ENCODE data around the gene TSPAN11.

TSPAN11 gene

DNA sequence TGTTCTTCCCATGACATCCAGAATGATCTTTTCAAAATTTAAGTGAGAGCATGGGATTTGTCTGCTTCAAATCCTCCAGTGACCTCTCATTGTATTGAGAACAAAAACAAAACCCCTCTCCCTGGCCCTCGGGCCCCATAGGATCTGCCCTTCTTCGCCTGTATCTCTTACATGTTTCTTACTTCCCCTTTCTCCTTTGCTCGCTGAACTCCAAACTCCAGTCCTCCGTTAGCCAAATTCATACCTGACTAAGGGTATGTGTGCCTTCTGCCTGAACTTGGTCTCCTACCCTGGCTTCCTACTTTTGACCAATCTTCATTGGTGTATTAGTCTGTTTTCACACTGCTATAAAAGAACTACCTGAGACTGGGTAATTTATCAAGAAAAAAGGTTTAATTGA is 13.2 kb upstream of the TSPAN11 start:
- no peak for DNase-seq

DNA sequence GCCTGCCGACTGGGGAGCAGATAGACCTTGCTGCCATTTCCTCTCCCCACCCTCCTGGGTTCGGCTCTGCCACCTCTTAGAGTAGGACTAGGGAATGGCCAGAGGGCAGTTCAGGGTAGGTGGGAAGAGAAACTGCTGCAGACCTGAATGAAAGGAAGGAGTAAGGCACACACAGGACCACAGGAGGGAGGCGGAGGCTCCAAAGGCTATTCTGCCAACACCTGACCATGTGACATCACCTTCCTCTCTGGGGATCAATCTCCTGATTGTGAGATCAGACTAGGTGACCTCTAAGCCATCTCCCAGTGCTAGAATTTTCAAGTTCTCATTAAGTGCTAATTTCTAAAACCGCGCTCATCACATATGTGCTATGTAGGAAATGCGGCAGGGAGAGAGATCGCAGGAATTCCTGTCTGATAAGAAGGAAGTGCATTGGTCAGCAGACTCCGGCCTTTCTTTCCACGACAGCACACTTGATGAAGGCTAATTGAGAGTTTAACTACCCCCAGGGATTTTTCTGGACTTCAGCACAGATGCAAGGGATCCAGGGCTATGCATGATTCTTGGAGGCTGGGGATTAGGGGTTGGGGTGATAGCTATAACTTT is 11.5 kb upstream of the TSPAN11 start:
- DNase-seq: no peak

DNA sequence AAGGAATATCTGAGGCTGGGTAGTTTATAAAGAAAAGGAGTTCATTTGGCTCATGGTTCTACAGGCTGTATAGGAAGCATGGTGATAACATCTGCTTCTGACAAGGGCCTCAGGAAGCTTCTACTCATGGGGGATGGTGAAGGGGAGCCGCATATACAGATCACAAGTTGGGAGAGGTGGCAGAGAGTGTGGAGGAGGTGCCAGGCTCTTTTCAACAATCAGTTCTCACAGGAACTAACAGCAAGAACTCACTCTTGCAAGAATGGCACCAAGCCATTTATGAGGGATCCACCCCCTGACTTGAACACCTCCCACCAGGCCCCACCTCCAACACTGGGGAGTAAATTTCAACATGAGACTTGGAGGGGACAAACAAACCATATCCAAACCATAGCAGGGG is 3.5 kb upstream of the TSPAN11 start:
- DNase-seq: no peak

DNA sequence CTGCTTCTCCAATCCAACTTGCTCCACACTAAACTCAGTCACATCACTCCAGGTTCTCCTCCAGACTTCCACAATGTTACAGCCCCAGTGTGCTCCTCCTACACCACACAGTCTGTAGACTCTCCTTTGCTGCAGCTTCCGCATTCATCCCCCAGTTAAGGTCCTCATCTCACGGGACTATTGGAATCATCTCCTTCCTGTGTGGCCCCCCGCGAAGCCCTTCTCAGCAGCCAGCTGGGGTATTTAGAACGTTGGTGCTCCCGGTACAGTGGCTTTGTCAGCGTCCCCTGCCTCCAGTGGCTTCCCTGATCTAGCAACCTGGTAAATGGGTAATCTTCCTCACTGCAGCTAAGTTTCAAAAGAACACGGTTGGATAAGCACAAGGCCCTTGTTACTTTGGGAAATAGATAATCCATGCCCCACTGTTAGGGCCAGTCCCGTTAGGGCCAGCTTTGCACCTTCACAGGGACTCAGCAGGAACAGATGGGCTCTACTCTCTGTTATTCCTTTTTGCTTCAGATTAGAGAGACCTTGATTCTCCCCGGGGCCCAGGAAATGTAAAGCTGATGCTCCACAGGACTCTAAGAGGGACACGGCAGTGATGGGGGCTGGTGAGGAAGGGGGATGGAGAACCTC is 823 bp upstream of the TSPAN11 start:
- peak; percentile 81 to 82 for DNase-seq

DNA sequence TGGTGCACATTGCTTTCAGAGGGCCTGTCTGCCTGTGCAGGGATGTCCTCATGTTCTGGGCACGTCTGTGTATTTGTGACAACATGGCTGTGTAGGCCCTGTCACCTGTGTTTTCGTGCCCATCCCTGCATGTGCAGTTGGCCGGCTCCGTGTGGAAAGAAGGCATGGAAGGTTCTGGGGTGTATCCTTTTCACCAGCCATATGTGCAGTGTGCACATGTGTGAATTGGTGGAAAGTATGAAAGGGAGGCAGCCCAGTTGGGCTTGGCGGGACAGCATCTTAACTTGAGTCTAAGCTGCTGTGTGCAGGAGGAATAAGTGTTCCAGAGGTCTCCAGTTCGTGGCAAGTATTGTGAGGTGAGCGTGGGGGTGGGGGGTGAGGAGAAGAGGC is 669 bp downstream of the TSPAN11 start:
- peak in 1 of 2 experiments; percentile 30 for DNase-seq

DNA sequence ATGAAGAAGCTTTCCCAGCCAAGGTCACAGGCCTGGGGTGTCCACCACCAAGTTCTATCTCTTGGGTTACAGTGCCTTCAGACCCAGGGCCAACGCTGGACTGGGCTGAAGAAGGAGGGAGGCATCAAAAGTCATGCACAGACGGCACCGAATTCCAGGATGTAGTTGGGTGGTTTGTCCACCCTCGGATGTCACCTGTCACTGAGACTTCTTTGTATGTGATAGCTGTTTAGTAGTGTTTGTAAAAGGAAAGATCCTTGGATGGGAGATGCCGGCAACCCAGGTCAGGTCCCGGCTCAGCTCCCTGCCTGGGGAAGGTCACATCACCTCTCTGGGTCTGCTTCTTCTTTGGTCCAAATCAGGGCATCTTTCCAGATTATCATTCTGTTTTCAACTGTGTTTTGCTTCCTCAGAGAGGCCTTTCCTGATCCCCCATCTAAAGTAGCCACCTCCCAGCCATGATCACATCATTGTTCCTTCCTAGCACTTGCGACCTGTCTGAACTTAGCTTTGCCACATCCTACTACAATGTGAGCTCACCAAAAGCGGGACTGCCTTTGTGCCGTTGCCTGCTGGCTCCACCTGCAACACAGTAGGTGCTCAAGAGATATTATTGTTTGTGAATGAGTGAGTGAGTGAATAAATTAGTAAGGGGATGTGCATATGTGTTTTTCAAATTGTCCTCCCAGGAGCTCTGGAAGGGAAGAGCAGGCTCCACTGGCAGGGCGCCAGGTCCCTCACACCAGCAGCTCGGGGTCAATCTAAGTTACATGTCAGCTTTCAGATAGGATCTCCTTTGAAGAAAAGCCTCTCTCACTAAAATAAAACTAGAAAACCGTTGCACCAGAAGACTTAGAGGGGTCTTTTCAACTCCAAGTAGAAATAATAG is 2.1 kb downstream of the TSPAN11 start:
- no peak for DNase-seq

DNA sequence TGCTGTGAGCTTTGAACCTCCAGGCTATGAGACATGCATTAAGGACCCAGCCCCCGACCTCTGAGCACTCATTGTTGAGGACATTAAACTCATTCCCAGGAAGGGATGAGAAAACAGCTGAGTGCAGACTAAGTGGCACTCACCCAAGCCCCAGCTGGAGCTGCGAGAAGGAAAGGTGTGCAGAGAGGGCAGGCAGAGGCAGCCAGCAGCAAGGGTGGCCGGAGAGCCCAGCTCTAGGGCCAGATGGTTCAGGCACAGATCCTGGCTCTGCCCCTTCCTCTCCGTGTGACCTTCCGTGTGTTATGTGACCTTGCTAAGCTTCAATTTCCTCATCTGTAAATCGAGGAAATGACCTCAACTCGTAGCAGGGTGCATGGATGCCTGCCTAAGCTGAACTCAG is 3.7 kb downstream of the TSPAN11 start:
- peak in 1 of 2 experiments; percentile 33 for DNase-seq

DNA sequence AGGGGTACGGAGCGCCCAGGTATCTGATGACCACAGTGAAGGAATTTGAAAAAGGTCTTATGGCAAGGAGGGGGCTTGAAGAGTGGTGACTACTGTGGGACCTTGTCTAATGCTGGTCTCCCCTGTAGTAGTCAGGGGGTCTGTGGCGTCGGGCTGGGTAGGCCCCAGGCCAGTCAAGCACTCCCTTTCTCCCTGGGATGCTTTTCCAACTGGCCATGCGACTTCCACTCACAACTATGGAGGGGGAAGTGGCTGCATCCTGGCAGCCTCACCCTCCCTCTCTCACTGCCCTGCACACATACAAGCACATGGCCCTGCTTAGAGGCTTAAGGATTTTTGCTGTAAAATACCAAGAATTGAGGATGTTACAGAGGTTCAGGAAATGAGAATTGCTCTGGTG is 4.1 kb downstream of the TSPAN11 start:
- no peak for DNase-seq

DNA sequence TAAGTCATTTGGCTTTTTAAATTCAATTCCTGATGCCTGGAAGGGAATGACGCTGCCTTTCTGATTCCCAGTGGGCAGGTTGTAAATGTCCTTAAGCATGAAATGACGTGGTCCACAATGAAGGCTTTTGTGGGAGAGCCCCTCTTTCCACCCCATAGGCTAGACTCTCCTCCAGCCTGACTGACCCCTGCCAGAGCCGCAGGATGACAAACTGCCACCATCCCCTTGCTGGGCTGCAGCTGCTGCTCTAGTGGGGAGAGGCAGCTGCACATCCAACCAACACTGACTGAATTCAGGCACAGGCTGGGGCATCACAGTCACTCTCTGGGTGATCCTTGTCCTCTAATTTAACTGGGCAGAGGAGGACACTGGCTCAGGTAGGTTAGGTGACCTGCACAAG is 6.3 kb downstream of the TSPAN11 start:
- no peak for DNase-seq

DNA sequence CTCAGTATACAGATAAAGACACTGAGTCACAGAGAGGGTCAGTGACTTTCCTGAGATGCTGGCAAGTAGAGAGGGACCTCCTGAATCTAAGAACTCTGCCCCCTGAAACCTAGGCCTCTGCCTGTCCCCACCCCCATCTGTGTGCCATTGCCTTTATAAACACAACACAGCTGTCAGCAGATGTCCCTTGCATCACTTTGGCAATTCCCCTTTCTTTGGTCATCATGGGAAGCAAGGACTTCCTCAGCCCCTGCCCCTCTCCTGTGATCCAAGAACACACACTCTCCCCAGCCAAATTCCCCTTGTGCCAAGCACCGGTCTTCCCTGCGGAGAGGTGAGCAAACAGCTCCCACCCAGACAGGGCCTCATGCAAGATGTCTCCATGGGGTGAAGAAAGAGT is 8.3 kb downstream of the TSPAN11 start:
- DNase-seq: no peak

DNA sequence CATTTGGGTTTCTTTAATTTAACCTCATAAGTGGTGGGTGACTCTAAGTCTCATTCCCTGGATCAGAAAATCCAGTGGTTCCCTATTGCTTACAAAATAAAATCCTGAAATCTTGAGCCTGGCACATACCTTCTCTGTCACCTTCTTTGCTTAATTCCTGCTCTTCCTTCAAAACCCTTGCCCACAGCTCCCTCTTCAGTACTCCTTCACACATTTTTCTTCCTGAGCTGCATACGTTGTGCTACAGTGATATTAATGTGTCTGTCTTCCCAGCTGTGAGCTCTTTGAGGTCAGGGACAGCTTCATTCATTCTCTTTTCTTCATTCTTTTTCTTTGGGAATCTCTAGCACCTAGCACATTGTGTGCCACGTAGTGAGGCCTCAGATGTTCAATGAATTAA is 9.5 kb downstream of the TSPAN11 start:
- DNase-seq: no peak

DNA sequence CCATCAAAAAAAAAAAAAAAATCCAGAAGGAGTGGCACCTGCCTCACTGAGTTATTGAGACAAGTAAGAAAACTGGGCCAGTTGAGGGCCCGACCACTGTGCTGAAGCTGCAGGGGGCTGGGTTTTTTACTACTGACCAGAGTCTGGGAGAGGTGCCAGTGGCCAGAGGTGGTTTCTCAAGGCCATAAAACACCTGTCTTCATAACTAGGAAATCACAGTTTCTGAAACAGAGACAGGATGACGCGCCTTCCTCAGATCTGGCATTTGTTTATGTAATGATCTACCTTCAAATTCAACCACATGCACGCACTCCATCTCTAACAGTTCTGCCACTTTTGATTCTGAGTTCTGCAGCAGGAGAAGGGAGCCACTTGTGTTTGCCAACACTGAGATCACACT is 12.7 kb downstream of the TSPAN11 start:
- no peak for DNase-seq

DNA sequence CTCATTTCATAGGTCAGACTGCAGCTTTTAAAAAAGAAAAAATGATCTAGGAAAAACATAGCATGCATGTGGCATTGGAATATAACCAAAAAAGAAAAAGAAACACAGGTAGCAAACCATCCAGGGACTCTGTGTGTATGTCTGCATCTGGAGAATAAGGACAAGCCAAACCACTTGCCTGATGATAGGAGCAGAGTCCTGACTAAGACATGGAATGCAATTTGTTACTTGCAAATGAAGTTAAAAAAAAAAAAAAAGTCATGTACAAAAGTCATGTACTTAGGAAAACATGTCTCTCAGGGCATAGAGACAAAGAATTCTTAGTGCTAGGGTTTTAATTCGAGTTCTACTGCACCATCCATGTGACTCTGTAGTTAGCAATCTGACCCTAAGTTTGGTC is 15.9 kb downstream of the TSPAN11 start:
- DNase-seq: no peak

DNA sequence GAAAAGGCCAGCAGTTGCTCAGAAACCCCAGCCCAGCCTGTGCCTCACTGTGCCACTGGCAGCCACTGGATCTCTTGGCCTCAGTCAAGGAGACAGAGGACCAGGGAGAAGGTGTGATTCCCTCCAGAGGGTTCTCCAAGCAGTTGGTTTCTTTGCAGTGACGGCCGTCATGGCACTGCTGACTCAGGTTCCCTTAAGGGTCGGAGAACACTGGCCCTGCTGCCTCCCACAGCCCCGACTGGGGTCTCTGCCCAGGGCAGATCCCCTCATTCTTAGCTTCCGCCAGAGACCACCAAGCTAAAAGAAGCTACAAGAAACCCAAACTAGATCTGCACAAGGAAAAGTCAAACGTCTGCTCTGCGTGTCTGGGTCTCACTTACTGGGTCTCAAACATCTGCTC is 16.4 kb downstream of the TSPAN11 start:
- DNase-seq: no peak

DNA sequence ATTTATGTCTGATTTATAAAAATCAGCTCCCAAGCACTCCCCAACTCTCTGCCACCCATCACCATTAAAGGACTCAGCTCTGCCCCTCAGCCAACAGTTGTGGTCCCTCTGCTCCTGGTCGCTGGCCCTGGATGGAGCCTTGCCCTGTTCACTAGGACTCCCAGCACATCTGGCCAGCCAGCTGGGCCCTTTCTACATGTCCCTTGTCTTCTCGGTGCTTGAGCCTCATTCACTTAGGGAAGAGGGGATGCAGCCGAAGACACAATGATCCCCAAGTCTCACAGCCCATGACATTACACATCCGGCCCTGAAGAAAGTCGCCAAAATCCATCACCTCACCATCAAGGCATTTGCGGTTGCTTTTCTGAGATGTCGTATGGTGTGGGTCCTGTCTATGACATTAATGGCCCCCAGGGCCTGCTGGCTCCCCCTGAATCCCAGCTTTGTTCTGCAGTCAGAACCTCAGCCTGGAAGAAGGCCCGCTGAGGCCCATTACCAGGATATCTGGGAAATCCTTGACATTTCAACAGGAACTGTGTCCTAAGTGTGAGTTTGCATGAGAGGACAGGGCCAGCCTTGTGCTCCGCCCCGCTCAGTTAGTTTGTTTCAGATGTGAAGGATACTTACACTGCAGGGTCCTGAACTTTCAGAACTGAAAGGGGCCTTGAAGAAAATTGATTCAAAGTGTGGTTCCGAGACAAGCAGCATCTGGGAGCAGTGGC is 19.1 kb downstream of the TSPAN11 start:
- no peak for DNase-seq

DNA sequence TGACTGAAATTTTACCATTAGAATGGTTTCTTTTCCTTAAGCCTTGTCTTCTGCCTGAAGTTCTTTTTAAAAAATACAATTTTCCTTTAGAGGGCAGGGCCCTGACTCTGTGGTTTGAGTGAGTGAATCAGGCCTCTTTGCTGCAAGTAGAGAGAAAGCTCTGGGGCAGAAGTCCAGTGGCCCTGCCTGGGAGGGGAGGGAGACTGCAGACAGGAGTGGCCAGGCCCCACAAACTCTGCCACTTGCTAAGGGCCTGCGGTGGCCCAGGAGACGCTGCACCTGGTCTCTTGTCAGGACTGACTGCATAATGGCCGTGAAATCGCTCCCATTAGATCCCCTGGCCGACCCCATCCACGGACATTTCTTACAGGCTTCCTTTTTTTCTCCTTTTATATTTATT is 25.5 kb downstream of the TSPAN11 start:
- DNase-seq: no peak

DNA sequence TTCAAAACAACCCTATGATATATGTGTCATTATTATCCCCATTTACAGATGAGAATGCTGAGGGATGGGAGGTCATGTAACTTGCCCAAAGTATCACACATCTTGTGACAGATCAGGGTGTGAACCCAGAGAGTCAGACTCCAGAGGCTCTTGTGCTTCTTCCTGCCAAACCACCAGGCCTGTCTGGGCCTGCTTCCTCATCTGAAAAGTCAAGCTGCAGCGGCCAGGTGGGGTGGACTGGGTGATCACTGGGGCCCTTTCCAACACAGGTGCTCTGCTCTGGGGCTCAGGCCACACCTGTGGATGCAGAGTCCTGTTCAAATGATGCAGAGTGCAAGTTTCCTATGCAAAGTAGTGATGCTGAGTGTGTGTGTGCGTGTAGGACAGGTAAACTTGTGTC is 26.7 kb downstream of the TSPAN11 start:
- DNase-seq: no peak

DNA sequence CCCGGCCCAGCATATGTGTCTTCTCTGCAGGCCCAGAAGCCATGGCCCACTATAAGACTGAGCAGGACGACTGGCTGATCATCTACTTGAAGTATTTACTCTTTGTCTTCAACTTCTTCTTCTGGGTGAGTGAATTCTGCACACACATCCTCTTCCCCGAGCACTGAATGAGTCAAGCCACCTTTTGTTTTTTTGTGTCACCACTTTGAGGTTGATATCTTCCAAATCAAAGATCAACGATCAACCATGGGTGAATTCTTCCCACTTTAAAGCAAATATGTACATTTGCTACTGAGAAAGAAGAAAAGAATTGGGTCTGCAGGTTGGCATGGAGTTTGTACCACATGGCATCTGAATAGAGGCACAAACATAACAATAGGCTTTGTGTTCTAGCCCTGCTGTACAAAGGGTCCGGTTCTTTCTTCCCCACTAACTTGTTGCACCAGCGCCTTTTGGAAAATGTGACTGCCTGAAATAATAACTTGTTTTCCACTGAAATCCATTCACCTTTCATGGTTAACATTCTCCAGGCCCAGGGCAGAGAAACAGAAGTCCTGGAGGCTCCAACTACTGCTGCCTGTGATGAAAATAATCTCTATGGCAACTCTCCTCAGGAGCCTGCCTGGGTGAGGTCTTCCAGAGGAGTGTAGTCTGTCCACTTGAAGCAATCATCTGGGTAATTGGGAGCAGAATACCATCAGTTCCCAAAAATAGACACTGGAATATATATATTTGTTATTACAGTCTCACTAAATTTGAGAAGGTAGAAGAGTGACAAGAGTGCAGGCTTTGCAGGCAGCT is 27.6 kb downstream of the TSPAN11 start:
- no peak for DNase-seq

DNA sequence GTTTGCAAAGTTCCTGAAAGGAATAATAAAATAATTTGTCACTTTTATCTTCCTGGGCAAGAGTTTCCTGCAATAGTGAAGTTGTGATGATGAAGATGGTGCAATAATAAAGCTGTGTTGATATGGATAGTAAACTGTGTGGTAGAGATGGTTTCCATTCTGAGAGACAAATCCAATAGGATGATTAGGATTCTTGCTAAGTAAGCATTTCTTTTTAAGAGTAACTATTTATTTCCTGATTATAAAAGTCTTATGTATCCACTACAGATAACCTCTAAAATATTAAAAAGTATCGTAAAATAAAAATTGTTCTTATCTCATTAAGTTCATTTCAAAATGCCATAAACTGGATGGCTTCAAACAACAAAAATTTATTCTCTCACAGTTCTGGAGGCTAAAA is 28.7 kb downstream of the TSPAN11 start:
- DNase-seq: no peak

DNA sequence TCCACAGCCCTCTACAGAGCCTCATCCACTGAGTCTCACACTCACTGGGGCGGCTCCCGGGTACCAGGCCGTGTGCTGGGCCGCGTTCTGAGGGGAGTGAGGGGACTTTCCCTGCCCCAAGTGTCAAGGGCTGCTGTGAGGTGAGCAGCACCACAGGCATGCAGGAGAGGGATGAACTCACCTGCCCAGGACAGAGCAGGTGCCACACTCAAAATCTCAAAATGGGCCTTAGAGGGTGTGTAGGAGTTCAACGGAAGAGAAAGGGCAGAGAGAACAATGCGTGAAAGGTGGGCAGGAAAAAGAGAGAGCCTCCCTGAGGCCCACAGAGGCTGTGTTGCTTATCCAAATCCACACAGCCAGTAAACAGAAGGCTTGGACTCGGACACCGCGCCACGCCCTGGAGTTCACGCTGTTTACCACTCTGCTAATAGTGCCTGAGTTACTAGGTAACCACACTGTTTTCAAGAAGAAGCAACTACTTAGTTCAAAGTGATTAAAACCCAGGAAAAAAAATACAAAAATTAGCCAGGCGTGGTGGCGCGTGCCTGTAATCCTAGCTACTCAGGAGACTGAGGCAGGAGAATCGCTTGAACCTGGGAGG is 32.7 kb downstream of the TSPAN11 start:
- DNase-seq: no peak

DNA sequence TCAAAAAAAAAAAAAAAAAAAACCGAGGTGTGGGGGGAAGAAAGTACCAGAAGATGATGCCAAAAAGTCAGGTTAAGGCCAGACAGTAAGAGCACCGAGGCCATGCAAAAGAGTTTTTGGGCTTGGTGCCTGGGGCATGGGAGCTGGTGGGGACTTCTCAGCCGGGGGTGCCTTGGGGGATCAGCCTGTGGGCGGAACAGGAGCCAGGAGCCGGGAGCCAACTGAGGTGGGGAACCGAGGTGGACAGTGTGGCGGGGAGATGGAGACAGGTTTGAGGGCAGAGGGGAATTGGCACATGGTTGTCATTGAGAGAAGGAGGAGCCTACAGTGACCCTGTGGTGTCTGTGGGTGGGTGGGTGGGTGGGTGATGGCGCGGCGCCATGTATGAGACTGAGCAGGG is 33.2 kb downstream of the TSPAN11 start:
- DNase-seq: no peak

DNA sequence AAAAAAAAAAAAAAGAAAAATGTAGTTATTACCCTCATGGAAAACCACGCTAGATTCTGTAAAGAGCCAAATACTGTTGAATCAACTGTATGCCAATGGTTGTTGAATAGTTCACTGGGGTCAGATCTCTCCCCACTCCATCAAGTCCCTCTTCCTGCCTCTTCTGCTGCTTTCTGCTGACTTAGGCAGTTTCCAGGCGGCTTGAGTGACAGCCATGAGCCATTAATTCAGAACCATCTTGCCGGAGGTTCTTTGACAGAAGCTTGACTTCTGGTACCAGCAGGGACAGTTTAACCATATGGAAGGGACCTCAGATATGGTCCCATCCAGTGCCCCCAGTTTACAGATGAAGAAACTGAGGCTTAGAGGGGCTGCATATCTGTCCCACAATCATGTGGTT is 34.5 kb downstream of the TSPAN11 start:
- DNase-seq: no peak

All from NCI-H524 (cell line).